ENCODE results near the gene MDP1.

DNA sequence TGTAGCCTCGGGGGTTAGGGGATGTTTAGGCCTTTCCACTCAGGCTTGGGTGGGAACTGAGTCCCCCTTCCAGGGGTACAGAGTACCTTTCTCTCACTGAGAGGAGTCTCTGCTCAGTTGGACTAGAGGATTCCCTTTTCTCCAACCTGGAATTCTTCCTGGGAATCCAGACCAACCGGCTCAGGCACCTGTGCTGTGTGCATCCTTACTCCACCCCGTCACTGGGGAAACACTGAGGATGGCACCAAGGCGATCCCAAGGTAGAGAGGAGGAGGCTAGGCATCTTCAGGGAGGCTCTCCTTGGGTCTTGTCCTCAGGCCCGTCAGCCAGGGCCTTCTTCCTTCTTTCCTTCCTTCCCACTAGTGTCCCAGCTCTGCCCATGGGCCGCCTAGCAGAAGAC is 48.0 kb upstream of the MDP1 start:
- no peak for TF ChIP-seq SUZ12 (IDR thresholded peaks at IDR 0.05; ENCODE audit: extremely low read depth, insufficient read depth, insufficient read length)
- TF ChIP-seq YY1 (IDR thresholded peaks at IDR 0.05; ENCODE audit: insufficient read depth, insufficient read length): no peak

All from NT2/D1 (cell line).